Measurements from ENCODE around the gene PC.

- TF ChIP-seq CTCF (IDR thresholded peaks at IDR 0.05 in 8 of 11, conservative IDR thresholded peaks at IDR 0.05 in 3 of 11) (no peak), POLR2A (IDR thresholded peaks at IDR 0.05) (no peak), POLR2AphosphoS5 (IDR thresholded peaks at IDR 0.05) (no peak)
These were observed 4.9 kb downstream of the PC start for GRCh38 chr11:66953081-66953833.
